HT1080 (cell line): ENCODE results near the gene SCYL2. TPM values are rescaled to one million over a fixed set of nuclear protein-coding genes. Genes with fewer than 3 reads are reported as not detected.
A peak's percentile ranks its signal among the peaks of the same experiment; 100 is the strongest.

Experiments used
- DNase-seq: peaks from one replicate; pipeline ENCODE4 v3.0.0-alpha.2; 2015; ENCODE audit warnings: low read depth
- small RNA-seq: library from RNA; depleted of rRNA; stranded (forward); fragments of <200 nt; gene quantifications from one replicate; pipeline ENCODE3, GENCODE V24; 2014
- total RNA-seq: library from RNA; depleted of rRNA; stranded (reverse); fragments of >200 nt; shearing (Covaris generic); gene quantifications from 2 replicates; pipeline ENCODE4 v1.2.3, GENCODE V29; 2014; rRNA removed

SCYL2 gene
- total RNA-seq, 1 experiment from 2014 or later, result 23.6 TPM

- DNase-seq, result no peak
These were observed 104.2 kb downstream of the SCYL2 start for GRCh38 chr12:100371146-100371545.

DNA sequence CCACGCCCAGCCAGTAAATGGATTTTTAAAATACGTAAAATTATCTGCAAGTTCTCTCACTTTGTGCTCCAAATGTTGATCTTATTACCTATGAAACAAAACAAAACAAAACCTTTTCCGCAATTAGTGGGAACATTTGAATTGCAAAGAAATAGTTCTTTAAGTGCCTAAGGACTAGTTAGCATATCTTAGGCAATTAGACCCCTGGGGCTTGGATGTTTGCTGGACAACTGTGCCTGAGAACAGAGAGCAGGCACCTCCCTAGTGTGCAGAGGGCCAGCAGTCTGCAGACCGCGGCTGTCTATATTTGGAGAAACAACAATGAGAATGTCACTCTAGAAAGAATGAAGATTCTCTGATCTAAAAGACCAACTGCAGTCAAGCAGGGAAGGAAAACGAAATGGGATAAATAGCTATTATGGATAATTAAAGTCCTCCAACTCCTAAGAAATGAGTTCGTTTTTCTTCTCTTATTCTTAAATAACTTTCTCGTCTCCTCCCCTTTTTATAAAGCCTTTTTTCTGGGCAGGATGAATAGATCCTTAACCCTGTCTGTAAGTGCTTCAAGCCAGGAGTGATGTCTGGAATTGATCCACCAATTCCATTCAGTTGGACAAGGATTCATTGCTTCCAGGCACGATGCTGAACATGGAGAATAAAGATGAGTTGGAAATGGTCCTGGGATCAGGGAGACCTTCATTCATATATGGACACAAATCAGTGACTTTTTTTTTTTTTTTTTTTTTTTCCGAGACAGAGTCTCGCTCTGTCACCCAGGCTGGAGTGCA lies 106.1 kb downstream of the SCYL2 start:
- DNase-seq, result no peak

DNA sequence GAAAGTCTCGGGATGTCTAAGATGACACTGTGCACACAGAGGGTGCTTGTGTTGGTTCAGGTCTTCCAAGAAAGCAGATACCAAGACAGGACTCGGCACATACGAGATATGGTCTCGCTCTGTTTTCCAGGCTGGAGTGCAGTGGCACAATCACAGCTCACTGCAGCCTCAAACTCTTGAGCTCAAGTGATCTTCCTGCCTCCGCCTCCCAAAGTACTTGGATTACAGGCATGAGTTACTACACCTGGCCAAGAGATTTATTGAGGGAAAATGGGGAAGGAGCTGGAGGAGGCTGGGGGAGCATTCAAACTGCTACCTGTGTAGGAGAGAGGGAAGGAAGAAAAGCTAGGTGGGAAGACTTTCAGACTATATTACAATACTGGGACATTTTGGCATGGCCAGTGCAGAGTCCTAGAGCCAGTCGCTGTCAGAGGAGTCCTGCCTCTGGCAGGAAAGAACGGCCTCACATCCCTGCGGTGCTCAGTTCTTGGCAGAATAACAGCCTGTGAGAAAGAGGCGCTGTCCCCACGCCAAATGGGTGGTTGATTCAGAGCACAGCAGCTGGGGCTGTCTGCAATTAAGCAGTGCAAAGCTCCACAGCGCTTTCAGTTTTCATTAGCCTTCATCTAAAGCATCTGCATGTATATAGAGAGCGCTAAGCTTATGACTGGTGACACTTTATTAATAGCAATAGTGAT lies 108.2 kb downstream of the SCYL2 start:
- peak; percentile 17 for DNase-seq

DNA sequence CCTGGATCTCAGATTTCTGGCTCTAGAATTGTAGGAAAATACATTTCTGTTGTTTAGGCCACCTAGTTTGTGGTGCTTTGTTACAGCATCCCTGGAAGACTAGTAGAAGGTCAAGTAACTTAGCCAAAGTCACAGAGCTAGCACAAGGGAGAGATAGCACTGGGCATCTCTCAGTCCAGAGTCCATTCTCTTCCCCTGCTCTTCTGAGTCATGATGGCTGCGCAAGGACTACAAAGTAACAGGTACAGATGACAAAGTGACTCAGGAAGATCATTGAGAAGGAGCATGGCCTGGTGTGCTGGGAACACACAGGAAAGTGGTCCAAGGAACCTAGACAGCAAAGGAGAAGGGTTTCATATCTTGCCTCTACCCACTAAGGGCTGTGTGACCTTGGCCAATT lies 109.2 kb downstream of the SCYL2 start:
- DNase-seq, result no peak

GRCh38 chr12:100381379-100381778 lies 114.4 kb downstream of the SCYL2 start:
- DNase-seq, result no peak

DNA sequence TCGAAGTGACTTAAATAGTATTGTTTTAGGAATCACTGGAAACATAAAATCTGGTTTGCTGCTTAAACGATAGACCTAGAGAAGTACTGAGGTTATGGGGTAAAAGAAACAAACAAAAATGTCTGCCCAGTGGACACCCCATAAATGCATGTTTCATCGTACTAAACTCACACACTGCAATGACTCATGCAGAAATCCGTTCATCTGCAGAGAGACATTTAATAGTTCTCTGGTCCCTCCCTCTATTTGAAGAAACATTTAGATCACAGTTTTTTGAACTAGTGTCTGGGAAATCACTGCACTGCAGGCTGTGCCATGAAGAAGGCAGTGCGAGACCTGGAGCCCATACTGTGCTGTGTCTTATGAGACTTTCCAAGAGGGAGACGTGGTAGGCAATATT lies 115.4 kb downstream of the SCYL2 start:
- no peak for DNase-seq

GRCh38 chr12:100383586-100384558 lies 116.9 kb downstream of the SCYL2 start:
- DNase-seq, result no peak

GRCh38 chr12:100384559-100384935 lies 117.6 kb downstream of the SCYL2 start:
- DNase-seq, result no peak

GRCh38 chr12:100388382-100388781 lies 121.4 kb downstream of the SCYL2 start:
- no peak for DNase-seq

Small RNA genes within 50 kb of the gene (small RNA-seq; reads per million reads assigned to genes)
- not detected for gene RF00019

Other genes with a start within 250 kb of the SCYL2 start
- 23.6 and 24.0 TPM in 2 replicates for gene BLTP3B, start 124.3 kb upstream of the SCYL2 start, total RNA-seq
- 15.6 and 20.8 TPM in 2 replicates for gene ACTR6, start 66.4 kb upstream of the SCYL2 start, total RNA-seq
- gene DEPDC4, start 98 bp upstream of the SCYL2 start, total RNA-seq, result 2.1 and 2.4 TPM in 2 replicates
- not detected in 2 replicates for gene SLC17A8, start 89.9 kb downstream of the SCYL2 start, total RNA-seq
- not detected in 2 replicates for gene NR1H4, start 206.7 kb downstream of the SCYL2 start, total RNA-seq